HG02571 (cell line): ENCODE results near the gene FAM110C.

Experiments
- ATAC-seq: cut with Tn5 transposase; IDR thresholded peaks from one replicate; pipeline ENCODE4 v1.9.1; 2021; ENCODE audit warnings: mild to moderate bottlenecking, moderate library complexity; ENCODE audit not compliant: unreplicated experiment

FAM110C gene

DNA sequence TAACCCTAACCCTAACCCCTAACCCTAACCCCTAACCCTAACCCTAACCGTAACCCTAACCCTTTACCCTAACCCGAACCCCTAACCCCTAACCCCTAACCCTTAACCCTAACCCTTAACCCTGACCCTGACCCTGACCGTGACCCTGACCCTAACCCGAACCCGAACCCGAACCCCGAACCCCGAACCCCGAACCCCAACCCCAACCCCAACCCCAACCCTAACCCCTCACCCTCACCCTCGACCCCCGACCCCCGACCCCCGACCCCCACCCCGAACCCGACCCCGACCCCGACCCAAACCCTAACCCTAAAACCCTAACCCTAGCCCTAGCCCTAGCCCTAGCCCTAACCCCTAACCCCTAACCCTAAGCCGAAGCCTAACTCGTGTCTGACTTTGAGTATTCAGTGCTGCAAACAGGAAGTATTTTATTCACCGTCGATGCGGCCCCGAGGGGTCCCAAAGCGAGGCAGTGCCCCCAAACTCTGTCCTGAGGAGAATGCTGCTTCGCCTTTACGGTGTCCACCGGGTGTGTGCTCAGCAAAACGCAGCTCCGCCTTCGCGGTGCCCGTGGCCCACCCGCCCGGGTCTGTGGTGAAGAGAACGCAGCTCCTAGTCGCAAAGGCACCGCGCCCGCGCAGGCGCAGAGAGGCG lies 36.0 kb downstream of the FAM110C start:
- no peak for ATAC-seq
